ENCODE data around the gene PGD.

PGD gene

GRCh38 chr1:10398734-10399443 lies at the start of gene PGD:
Gene PGD, plus strand, starts transcription at chr1:10399064. Its CDS starts 54 bp downstream, at chr1:10399118.
- FAIRE-seq, result peak; percentile 59

- FAIRE-seq, result no peak
Measured at GRCh38 chr1:10353282-10353681, 45.6 kb upstream of the PGD start.

DNA sequence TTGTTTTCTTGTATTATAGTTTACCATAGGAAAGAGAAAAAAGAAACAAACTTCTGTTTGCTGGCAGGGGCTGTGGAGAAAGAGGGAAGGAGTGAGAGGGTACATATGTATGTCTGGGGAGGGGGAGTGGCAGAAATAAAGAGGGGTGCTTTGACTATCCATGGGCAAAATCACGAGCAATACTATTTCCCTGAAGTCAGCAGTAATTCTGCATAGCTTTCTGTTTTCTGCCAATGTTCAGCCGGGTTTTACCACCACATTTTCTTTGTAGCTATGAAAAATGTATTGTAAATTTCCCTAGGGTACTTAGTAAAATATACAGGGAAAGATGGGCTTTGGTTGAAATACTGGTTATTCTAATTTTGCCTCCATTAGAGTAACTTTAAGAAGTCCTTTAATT lies 45.2 kb upstream of the PGD start:
- FAIRE-seq, result no peak

GRCh38 chr1:10360045-10360444 lies 38.8 kb upstream of the PGD start:
- FAIRE-seq, result no peak

GRCh38 chr1:10361515-10361914 lies 37.3 kb upstream of the PGD start:
- no peak for FAIRE-seq

DNA sequence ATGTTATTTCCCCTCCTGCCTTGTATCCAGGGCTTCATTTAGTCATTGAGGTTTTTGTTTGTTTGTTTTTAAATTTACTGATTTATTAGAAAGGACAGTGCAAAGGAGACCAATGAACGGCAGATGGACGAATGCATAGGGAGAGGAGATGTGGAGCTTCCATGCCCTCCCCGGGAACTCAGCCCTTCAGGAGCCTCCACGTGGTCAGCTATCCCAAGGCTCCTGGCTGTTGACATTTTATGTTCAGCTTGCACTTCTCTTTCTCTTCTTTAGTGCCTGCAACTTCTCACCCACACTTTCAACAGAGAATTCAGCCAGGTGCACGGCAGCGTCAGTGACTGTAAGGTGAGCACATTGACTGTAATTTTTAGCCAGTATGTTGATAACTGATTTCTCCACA lies 30.7 kb upstream of the PGD start:
- FAIRE-seq, result no peak

GRCh38 chr1:10374442-10374860 lies 24.4 kb upstream of the PGD start:
- no peak for FAIRE-seq

DNA sequence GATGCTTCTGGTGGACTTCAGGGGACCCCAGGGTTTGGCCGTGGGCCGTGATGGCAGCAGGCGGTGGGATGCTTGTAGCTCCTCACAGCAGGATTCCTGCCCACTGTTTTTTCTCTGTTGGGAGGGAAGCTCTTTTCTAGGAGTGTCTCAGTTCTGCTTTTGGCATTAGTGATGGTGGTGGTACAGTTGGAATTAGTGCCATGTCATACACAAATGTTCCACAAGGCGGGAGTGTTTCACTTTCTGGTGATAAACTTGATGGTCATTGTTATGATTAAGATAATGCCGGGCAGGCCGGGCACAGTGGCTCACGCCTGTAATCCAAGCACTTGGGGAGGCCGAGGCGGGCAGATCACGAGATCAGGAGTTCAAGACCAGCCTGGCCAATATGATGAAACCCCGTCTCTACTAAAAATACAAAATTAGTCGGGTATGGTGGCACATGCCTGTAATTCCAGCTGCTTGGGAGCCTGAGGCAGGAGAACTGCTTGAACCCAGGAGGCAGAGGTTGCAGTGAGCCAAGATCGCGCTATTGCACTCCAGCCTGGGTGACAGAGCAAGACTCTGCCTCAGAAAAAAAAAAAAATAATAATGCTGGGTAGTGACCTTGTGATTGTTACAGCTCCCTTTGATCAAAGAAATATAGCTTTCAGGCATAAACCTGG lies 21.4 kb upstream of the PGD start:
- peak; percentile 29 for FAIRE-seq

GRCh38 chr1:10378081-10378841 lies 20.6 kb upstream of the PGD start:
- FAIRE-seq, result no peak

DNA sequence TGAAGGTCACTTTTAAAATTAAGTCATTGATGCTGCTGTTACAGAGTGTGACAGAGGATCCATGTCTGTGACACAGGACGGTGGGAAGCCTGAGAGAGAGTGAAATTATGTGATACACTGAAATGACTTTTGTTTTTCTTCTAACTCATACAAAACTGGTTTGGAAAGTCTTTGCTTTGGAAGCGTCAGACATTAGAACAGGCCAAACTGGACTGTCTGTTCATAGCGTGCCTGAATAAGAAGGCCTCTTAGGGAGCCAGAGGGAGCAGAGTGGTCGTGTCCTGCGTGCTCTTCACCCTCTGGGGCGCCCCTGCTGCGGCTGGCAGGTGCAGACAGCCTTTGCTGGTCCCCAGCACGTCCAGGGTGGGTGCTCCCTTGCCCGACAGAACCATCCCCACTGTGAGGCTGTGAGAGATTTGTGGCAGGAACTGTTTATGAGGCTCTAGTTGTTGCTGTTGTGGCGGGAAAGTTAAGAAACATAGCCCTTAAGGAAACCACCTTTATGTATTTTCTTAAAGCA lies 19.7 kb upstream of the PGD start:
- FAIRE-seq, result no peak

- no peak for FAIRE-seq
Measured at GRCh38 chr1:10379676-10380075, 19.2 kb upstream of the PGD start.

- FAIRE-seq, result no peak
Measured at GRCh38 chr1:10380594-10381275, 18.1 kb upstream of the PGD start.

DNA sequence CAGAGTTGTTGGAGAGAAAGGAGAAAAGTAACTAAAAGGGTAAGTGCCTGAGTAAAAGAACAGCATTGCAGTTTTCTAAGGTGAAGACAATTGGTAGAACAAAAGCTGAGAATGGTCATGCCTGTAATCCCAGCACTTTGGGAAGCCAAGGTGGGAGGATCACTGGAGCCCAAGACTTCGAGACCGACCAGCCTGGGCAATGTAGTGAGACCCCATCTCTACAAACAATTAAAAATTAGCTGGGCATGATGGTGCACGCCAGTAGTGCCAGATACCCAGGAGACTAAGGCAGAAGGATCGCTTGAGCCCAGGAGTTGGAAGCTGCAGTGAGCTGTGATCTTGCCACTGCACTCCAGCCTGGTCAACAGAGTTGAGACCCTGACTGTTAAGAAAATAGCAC lies 15.2 kb upstream of the PGD start:
- FAIRE-seq, result no peak

GRCh38 chr1:10384219-10384618 lies 14.6 kb upstream of the PGD start:
- FAIRE-seq, result no peak

DNA sequence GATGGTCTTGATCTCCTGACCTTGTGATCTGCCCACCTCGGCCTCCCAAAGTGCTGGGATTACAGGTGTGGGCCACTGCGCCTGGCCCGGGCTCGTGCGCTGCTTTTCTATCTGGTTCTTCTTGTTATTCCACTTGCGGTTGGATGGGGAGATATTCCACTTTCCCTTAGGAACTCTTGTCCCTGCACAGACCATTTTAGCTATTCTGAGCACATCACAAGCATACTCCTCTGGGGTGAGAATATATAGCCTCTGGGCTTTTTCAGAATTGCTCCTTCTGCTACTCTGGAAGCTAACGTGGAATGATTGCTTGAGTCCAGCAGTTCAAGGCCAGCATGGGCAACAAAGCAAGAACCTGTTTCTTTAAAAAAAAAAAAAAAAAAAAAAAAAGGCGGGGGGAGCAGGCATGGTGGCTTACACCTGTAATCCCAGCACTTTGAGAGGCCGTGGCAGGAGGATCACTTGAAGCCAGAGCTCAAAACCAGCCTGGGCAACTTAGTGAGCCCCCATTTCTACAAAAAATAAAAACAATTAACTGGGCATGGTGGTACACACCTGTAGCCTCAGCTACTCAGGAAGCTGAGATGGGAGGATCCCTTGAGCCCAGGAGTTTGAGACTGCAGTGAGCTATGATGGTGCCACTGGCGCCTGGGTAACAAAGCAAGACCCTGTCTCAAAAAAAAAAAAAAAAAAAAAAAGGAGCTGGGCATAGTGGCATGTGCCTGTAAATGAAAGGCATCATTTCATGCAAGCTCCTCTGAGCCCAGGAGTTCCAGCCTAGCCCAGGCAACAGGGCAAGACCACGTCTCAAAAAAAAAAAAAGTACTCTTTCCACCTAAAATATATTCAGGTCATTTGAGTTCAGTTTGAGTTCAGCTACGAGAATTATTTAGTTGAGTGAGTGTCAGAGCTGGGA lies 11.8 kb upstream of the PGD start:
- FAIRE-seq, result no peak

DNA sequence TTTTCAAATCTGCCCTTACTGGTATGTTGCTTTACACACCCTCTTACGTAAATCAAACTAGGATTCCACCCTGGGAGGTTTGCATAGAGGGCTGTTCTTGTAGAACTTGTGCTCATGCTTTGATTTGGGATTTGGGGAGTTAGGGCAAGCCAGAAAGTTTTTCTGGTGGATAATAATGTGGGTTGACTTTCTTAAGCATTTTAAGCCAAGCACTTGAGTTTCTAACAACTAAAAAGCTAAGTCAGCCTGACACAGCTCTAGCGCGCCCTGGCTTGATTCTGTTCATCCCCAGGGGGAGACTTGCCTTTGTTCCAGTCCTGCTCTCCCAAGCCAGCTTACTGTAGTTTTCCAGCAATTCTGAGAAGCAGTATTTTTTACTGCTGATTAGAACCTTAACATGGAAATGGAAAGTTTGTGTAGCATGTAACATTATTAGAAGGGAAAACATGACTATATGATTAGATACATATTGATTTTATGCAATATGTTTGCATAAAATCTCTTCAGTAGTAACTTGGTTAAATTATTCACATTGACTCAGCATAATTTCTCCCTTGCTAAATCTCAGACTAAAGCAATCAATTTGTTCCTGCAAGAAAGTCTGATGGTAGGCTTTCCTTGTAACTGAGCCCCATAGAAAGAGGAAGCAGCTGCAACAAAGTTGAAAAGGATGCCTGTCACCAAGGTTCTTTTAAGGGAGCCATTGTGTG lies 11.0 kb upstream of the PGD start:
- FAIRE-seq, result no peak

GRCh38 chr1:10388387-10388715 lies 10.5 kb upstream of the PGD start:
- no peak for FAIRE-seq

- no peak for FAIRE-seq
Measured at GRCh38 chr1:10389271-10389973, 9.4 kb upstream of the PGD start.

DNA sequence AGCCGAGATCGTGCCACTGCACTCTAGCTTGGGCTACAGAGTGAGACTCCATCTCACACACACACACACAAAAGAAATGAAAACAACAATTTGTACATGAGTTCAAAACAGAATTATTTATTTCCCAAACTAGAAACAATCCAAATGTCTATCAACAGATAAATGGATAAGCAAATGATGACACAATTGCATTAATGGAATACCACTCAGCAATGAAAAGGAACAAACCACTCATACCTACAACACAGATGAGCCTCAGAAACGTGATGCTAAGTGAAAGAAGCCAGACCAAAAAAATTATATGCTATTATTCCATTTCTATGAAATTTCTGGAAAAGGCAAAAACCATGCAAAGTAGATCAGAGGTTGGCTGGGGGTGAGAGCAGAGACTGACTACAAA lies 2.0 kb upstream of the PGD start:
- no peak for FAIRE-seq

- no peak for FAIRE-seq
Measured at GRCh38 chr1:10398278-10398733, 558 bp upstream of the PGD start.
